Glomerular visceral epithelial cell (primary cell): ENCODE results near the gene SH3BP1.

Experiments
- DNase-seq: peaks from one replicate; pipeline ENCODE4 v3.0.0-alpha.2; 2016; ENCODE audit errors: extremely low spot score

Gene SH3BP1

GRCh38 chr22:37616201-37617083 lies 23.0 kb upstream of the SH3BP1 start:
- DNase-seq: no peak

GRCh38 chr22:37617431-37617830 lies 22.0 kb upstream of the SH3BP1 start:
- no peak for DNase-seq

- no peak for DNase-seq
Observed at GRCh38 chr22:37618072-37618656, 21.3 kb upstream of the SH3BP1 start.

- no peak for DNase-seq
Observed at GRCh38 chr22:37618674-37619073, 20.8 kb upstream of the SH3BP1 start.

- no peak for DNase-seq
Observed at GRCh38 chr22:37619991-37620390, 19.5 kb upstream of the SH3BP1 start.

- no peak for DNase-seq
Observed at GRCh38 chr22:37621352-37621860, 18.1 kb upstream of the SH3BP1 start.

- peak; percentile 64 for DNase-seq
Observed at GRCh38 chr22:37623075-37624016, 16.1 kb upstream of the SH3BP1 start.

- no peak for DNase-seq
Observed at GRCh38 chr22:37624017-37624365, 15.5 kb upstream of the SH3BP1 start.

GRCh38 chr22:37624876-37625275 lies 14.6 kb upstream of the SH3BP1 start:
- DNase-seq: no peak

GRCh38 chr22:37625737-37626136 lies 13.7 kb upstream of the SH3BP1 start:
- DNase-seq: no peak

GRCh38 chr22:37626144-37626543 lies 13.3 kb upstream of the SH3BP1 start:
- DNase-seq: peak; percentile 75

- DNase-seq: no peak
Observed at GRCh38 chr22:37626556-37627075, 12.9 kb upstream of the SH3BP1 start.

GRCh38 chr22:37627121-37627520 lies 12.3 kb upstream of the SH3BP1 start:
- no peak for DNase-seq

- DNase-seq: no peak
Observed at GRCh38 chr22:37627545-37627944, 11.9 kb upstream of the SH3BP1 start.

- no peak for DNase-seq
Observed at GRCh38 chr22:37628830-37629229, 10.6 kb upstream of the SH3BP1 start.

- DNase-seq: no peak
Observed at GRCh38 chr22:37629928-37630327, 9.5 kb upstream of the SH3BP1 start.

GRCh38 chr22:37630839-37631435 lies 8.5 kb upstream of the SH3BP1 start:
- no peak for DNase-seq

- DNase-seq: no peak
Observed at GRCh38 chr22:37631448-37632173, 7.9 kb upstream of the SH3BP1 start.

- DNase-seq: no peak
Observed at GRCh38 chr22:37632174-37633088, 7.0 kb upstream of the SH3BP1 start.
